Eye (tissue), 1 donor: ENCODE results near the gene TTC32.
"Not testable (repeated sequence)": the region's sequence is repeated elsewhere in the genome, so short reads cannot be mapped to it uniquely, and the experiment has no call there.

Experiments used
- DNase-seq: peaks from one replicate; pipeline ENCODE4 v3.0.0-alpha.2; 2015

TTC32 gene

DNA sequence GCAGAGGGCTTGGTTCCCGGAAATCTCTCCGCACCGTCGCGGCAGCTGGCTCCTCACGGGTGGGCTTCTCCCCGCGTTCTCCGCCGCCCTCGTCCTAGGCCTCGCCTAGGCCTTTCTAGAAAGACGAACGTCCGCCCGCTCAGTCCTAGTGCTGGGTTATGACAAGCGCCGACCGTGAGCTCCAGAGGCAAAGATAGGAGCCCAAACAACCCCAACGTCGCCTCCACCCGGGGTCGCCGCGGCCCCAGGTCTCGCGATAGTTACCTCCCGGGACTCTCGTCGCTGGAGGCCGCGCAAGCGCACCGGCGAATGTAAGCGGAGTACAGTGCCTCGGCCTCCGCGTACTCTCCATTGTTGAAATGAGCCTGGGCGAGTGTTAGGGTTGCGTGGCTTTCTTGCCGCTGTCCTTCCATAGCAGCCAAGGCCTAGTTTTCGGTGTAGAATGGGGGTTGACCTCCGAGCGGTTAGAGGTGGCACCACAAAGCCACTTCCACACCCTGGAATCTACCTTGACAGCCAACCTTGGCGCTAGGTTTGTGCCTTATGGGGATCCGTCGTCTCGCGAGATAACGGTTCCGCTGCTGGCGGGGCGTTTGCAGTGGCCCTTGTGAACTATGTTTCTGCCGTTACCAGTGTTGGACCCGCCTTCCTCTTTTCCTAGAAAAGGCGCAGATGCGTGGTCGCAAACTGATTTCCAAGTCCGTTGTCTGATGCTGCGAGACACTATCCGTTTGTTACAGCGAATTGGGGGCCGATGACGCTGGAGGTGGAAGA, at the start of gene TTC32:
TSS of gene TTC32 (minus strand) at position 542 of the 774 bp plus-strand sequence. CDS start at position 413, 129 bp downstream.
- peak; percentile 99 for DNase-seq

DNA sequence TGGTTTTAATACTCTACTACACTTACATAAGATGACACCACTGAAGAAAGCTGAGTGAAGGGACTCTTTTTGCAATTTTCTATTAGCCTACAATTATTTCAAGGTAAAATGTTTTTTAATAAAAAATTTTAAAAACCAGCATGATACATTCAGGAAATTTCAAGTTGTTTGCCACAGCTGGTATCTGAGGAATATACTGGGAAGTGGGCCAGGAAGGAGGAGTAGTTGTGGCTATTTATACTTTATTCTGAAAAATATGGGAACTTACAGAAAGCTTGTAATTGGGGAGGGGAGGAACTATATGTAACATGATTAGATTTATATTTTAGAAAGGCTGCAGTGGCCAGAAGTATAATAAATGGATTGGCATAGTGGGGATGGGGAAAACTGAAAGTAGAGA, 47.3 kb upstream of the TTC32 start:
- no peak for DNase-seq

DNA sequence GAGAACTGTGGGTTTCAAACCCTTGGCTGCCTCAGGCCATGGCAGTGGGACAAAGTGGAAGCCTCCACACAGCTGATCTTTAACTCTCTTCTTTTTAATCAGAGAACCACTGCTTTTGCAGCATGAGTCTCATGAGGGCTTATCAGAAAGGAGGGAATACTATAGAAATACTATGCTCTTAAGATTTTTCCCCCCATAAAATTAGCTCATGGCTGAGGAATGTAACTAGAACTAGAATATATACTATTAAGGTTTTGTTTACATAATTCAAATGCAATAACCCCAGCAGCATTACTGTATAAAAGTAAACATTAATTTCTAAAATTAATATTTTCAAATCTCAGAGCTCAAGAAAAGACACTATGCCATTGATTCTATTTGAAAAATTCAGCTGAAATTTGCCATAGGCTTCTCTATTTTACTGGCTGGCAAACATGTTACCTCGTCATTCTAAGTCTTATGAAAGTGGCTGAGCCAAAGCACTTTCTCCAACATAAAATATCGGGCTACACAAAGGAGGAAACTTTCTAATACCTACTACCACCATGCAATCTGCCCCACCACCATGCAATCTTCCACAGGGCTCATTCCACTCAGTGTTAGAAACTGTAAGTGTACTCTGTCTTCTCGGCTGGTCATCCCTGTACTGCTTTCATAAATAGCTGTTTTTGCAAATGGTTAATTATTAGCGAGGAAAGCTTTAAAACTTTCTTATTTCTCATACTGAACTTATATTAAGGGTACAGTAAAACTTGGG, 45.6 kb upstream of the TTC32 start:
- DNase-seq = no peak

DNA sequence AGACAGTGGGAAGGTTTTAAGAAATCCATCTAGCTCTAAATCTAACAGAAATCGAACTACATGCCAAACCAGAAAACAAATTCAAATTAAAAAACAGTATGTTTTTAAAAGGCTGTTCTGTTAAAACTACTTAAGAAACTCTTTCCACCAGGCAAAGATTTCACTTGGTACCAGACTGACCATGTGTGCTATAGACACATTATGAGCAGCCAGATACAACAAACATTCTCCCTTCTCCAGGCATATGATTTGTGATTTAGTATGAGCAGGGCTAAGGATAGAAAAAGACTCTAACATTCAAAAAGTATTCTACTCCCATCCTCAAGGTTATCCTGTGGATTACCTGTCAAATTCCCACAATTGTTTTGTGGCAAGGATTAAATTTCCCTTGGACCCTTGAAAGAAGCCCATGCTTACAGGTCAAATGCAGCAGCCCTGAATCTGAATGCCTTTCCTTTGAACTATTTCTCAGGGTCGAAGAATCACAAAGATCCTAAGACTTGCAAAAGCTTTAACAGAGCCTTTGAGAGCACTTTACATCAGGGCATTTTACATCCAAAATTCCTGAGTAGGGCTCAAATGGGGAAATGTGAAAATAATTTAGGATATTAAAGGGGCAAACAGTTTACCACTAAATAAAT, 42.5 kb upstream of the TTC32 start:
- no peak for DNase-seq

DNA sequence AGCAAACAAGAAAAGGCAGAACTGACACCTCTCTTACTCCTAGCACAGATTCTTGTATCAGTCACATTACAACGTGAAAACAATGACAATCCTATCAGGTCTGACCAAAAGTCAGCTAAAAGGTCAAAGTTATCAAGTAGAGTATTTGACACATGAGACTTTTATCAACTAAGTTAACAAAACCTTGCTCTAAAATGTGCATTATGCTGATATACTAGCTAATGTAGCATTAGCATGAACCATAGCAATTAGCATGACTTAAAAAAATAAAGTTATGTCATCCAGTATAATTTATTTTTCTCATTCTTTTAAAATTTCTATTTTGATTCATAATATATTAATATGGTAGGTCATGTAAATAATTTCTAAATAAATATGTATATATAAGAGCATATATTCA, 41.4 kb upstream of the TTC32 start:
- no peak for DNase-seq

DNA sequence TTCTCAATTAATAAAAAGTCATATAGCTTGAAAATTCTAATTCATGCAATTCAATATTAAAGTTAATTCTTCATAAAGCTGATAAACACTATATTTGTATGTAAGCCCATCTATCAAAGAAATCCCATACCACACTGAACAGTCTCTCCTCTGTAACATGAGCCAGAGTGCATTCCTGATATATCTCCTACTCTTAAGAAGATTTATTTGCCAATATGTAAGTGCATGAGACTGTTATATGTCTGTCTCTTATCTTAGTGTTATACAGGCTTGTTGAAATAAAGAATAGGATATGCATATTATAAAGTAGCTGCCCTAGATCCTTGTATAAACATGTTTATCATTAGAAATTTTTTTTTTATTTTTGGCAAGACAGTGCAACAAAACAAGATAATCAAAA, 40.4 kb upstream of the TTC32 start:
- no peak for DNase-seq

DNA sequence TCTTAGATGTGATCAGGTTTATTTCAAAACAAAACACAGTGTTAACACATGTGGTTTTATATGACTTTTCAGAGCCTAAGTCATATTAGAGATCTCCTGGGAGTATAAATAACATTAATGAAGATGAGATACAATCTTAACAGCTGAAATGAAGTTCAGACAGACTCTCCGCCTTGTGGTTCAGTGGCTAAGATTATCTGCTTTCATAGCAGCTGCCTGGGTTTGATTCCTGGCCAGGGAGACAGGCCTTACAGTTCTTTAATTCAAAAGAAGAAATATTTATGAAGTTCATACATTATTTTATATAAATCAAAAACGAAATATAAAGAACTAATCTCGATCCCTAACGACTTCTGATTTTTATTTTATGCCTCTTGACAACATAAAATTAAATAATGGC, 35.2 kb upstream of the TTC32 start:
- no peak for DNase-seq

DNA sequence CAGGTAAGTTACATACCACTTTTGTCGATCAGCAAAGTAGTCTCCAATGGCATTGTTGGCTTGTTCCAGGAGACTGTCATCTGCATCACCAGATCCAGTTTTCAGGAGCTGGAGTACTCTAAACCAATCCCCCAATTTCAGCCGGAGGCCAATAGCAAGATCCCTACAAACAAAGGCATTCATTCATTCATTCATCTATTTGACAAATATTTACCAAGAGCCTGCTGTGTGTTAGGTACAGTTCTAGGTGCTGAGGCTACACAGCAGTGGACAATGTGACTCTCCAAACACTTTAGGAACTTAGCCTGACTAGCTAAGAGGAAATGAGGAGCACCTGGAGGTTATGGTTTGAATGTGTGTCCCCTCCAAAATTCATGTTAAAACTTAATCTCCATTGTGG, 34.4 kb upstream of the TTC32 start:
- DNase-seq = no peak

DNA sequence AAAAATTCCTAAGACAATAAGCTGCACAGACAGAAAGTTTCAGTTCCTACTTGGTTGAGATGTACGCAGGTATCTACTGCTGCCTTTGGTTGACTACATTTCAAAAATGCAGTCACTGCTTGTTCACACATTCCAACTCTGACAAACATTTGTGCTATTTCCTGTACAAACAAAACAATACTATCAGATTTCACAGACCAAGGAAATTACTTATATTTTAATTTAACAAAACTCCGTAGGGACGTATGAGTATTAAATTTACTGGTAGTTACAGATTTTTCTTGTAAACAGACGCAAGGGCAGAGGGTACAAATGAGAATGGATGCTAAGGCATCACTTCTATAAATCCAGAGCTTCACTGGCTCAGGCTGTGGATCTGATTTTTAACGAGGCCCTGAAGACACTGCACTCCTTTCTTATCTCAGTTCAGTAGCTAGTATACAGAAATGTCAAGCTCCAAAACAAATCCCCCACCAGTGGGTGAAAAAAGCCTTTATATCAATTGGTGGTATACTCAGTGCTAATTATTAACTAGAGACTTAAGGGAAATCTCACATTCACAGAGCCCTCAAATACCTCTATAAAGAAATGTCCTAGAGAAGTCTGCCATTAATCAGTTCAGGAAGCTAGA, 31.7 kb upstream of the TTC32 start:
- peak; percentile 9 for DNase-seq

DNA sequence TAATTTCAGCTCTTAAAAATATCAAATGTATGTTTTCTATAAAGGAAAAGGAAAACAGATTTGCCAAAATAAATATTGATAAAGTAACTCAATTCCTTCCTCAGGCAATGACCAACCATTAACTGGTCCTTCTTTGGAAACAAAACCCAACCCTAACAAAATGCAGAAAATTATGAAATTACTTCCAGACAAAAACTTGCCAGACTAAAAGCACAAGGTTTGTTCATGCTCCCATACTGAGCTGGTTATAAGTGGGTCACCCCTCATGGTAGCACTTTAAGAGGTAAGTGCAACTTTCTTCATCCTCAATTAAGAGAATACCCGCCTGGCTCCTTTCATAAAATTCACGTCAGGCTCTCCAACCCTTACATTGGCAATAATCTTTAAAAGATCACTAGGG, 31.1 kb upstream of the TTC32 start:
- peak; percentile 4 for DNase-seq

DNA sequence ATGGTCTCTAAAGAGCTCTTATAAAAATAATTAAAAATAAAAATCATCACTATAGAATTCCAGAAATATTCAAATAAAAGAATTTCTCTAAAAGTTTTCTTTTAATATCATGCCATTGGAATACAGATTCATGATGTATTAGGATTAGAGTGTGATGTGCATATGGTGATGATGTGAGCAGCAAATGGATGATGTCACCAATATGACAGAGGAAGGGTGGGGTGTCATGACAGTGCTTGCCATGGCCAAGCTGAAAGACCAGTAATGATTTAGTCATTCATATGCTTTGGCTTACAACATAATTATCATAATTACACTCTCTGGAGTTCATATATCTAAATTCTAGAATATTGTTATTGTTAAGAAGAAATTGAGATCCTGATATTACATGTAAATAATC, 27.4 kb upstream of the TTC32 start:
- no peak for DNase-seq

DNA sequence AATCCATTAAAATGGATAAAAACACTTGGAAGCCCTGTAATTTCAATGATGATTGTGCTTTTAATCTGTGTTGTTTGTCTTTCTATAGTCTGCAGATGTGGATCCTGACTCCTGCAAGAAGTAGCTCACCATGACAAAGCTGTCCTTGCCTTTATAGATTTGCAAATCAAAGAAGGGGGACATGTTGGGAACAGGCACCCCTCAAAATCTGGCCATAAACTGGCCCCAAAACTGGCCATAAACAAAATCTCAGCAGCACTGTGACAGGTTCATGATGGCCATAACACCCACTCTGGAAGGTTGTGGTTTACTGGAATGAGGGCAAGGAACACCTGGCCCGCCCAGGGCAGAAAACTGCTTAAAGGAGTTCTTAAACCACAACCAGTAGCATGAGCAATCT, 26.0 kb upstream of the TTC32 start:
- not testable (repeated sequence) for DNase-seq

DNA sequence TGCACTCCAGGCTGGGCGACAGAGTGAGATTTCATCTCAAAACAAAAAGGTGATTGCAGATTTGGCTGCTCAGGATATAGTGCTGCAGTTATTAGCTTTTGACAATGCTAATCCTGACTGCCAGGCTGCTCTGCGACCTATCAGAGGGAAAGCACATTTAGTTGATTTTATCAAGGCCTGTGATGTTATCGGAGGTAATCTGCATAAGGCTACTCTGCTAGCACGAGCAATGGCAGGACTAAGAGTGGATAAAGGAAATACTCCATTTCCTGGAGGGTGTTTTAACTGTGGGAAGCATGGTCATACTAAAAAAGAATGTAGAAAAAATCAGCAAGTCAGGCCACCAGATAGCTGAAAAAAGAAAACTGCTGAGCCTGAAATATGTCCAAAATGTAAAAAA, 22.7 kb upstream of the TTC32 start:
- not testable (repeated sequence) for DNase-seq

DNA sequence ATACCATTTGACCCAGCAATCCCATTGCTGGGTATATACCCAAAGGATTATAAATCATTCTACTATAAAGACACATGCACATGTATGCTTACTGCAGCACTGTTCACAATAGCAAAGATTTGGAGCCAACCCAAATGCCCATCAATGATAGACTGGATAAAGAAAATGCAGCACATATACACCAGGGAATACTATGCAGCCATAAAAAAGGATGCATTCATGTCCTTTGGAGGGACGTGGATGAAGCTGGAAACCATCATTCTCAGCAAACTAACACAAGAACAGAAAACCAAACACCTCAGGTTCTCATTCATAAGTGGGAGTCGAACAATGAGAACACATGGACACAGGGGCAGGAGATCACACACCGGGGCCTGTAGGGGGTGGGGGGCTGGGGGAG, 20.4 kb upstream of the TTC32 start:
- DNase-seq = not testable (repeated sequence)

DNA sequence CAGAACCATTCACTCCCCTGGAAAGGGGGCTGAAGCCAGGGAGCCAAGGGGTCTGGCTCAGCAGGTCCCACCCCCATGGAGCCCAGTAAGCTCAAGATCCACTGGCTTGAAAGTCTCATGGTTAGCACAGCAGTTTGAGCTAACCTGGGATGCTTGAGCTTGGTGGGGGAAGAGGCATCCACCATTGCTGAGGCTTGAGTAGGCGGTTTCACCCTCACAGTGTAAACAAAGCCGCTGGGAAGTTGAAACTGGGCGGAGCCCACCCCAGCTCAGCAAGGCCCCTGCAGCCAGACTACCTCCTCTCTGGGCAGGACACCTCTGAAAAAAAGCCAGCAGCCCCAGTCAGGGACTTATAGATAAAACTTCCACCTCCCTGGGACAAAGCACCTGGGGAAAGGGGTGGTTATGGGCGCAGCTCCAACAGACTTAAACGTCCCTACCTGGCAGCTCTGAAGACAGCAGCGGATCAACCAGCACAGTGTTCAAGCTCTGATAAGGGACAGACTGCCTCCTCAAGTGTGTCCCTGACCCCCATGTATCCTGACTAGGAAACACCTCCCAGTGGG, 14.7 kb upstream of the TTC32 start:
- DNase-seq = no peak

DNA sequence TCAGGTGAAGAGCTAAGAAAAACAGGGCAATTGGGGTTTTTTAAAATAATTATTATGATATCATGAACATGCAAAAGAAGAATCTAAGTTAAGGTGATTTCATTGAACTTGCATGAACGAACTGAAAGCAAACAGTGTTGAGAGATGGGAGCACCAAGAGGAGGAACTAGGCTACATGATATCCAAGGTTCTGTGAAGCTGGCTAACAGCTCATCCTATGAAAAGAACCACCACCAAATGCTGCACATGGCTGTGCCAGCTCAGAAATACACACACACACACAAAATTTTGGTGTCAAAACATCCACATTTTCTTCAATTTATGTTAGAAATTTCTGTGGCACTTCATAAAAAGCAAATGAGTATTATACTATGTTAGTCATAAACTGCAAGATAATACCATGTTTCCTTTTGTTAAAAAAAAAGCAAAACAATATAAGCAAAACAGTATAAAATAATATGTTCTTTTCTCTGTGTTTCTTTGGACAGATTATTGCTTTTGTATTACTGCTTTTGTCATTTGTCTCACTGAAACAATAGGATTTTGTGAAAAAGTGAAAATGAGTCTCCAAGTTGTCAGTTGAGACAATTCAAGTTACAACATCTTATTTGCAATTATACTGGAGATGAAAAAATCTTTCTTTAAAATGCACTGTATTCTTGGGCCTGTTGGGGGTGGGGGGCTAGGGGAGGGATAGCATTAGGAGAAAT, 12.6 kb upstream of the TTC32 start:
- no peak for DNase-seq

DNA sequence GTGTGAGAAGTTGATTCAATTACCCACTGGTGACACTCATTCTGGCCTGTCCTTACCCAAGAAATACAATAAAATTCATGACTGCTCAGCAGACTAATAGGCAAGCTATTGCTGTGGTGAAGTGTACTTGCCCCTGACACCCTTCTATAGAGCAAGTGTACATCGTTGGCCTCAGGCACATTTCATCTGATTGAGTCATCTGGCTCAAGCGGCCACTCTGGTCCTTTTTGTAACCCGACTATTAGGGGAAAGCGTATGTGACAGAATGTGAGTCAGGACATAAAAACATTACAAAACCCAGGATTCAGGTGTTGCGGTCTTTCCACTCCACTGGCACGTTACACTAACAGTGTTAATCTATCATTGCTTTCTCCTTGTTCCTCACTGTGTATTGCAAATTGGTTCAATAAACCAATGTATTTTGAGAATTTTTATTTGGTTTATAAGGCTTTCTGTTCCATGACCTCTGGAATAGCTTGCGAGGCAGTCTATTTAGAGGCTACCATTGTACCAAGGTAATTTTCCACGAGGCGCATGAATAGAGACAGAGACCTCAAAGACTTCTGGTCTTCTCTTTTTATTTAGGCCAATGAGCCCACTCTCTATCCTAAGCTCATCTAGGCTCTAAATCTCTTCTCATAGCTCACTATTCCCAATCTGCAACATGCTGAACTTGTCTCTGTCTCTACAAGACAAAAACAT, 10.2 kb upstream of the TTC32 start:
- DNase-seq = no peak

DNA sequence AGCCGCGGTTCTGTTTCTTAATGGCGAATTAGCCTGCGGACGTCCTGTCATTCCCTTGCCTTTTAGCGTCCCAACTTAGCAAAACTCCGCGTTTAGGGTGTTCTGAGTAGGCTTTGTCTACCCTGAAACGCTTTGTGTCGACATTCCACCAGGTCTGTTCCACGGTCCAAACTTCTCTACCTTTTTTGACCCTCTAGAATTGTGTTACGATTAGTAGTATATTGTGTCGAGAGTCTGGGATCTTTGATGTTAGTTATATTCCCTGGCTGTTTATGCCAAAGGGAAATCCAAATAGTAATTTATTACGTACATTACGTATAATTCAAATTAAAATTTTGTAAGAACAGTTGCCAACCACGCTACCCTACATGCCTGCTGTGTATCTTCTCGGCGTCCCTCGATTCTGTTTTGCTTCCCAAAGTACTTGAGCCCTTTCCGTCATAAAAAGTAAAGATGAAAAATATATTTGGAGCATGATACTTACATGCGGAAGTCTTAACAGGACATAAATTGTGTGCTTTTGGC, 495 bp upstream of the TTC32 start:
- no peak for DNase-seq

DNA sequence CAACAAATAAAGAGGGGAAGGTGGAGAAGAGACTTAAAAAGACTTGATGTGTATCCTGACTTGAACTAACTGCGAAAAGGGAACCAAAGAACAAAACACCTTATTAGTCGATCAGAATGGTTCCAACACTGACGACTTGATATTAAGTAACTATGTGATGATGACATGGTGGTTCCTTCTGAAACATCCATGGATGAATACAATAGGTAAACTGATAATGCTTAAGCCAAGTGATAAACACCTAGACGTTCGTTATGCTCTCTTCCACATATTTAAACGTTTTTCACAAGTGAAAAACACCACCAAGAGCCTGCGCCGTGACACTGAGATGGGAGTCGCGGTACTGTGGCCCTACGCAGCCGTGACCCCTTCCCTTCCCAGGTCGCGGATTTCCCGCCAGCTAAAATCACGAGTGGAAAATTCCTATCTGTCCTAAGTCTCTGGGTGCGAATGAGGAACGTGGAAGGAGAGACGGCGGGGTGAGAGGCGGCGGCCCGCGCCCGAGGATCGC, 797 bp downstream of the TTC32 start:
- no peak for DNase-seq

DNA sequence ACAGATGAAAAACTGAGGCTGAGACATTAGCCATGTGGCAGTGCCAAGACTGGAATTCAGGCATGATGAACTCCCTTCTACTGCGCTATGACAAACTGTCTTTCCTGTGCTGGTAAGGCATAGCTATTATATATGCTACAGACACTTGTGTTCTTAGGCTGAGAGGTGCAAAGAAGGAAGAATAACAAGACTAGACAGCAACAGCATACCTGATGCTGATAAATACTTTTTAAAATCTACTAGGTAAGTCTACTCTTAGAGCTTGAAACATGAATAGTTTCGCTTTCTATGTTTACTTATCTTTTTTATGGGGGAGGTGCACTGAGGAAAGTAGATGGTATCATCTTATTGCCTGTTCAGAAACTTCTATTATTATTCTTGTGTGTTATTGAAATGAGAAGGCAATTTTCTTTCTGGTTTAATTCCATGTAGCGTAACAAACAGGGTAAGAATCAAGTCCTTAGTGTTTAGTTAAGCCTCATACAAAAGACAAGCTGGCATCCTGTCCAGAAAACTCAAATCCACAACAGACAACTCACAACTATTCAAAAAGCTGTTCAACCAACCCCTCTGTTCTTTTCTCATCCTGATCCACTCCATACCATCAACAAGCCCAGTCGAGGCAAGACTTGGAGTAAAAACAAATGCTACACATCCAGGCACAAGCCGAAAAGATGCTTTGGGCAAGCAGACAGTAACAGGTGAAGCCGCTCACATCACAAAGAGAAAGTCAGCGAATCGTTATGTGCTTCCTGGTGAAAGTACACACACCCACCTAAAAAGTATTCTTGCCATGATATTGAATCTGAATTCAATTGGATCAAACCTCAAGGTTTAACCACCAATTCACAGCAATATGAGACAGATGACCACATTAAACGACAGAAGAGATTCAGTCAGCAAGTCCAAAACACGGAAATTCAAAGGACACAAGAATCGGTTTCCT, 1.5 kb downstream of the TTC32 start:
- DNase-seq = no peak
